H1 (cell line): ENCODE results near the gene METTL22.

Source experiments
- CTCF ChIP-seq, 3 experiments: IDR thresholded peaks; 1 replicate in 2 of 3; 2 replicates in 1 of 3; pipeline versions ENCODE4 v1.5.1 to v1.6.1; 2011; ENCODE audit warnings: low read length in 3 of 3, mild to moderate bottlenecking in 3 of 3, inconsistent platforms in 2 of 3, low read depth in 1 of 3, moderate library complexity in 1 of 3; ENCODE audit not compliant: insufficient read depth in 1 of 3; ENCODE audit errors: control extremely low read depth in 1 of 3
- POLR2A ChIP-seq, 2 experiments: IDR thresholded peaks; 1 replicate in 1 of 2; 2 replicates in 1 of 2; pipeline ENCODE4 v1.6.1; 2011; ENCODE audit warnings: low read depth in 2 of 2, low read length in 2 of 2, mild to moderate bottlenecking in 2 of 2; ENCODE audit errors: control extremely low read depth in 1 of 2
- POLR2AphosphoS5 ChIP-seq: IDR thresholded peaks from 2 replicates; pipeline ENCODE4 v1.6.1; 2011; ENCODE audit warnings: low read depth, low read length
- SIX5 ChIP-seq: IDR thresholded peaks from 2 replicates; pipeline ENCODE4 v1.6.1; 2011; ENCODE audit warnings: mild to moderate bottlenecking, low read depth, low read length

GRCh38 chr16:8644211-8645140 lies 23.0 kb downstream of the METTL22 start:
- TF ChIP-seq POLR2A (IDR thresholded peaks at IDR 0.05; ENCODE audit: control extremely low read depth in 1 of 2, low read depth in 2 of 2, low read length in 2 of 2) (no peak), SIX5 (no peak), CTCF (IDR thresholded peaks at IDR 0.05; ENCODE audit: control extremely low read depth in 1 of 3, insufficient read depth in 1 of 3, low read depth in 1 of 3, low read length in 3 of 3) (no peak), POLR2AphosphoS5 (no peak)
